OCI-M2 (cell line): ENCODE data around the gene COX19.
"Not testable (repeated sequence)": the region's sequence is repeated elsewhere in the genome, so short reads cannot be mapped to it uniquely, and the experiment has no call there.

Experiments
- DNase-seq: peaks from one replicate; lab custom pipeline; 2025; ENCODE audit not compliant: unreplicated experiment; lab: John Stamatoyannopoulos, UW

Gene COX19

DNA sequence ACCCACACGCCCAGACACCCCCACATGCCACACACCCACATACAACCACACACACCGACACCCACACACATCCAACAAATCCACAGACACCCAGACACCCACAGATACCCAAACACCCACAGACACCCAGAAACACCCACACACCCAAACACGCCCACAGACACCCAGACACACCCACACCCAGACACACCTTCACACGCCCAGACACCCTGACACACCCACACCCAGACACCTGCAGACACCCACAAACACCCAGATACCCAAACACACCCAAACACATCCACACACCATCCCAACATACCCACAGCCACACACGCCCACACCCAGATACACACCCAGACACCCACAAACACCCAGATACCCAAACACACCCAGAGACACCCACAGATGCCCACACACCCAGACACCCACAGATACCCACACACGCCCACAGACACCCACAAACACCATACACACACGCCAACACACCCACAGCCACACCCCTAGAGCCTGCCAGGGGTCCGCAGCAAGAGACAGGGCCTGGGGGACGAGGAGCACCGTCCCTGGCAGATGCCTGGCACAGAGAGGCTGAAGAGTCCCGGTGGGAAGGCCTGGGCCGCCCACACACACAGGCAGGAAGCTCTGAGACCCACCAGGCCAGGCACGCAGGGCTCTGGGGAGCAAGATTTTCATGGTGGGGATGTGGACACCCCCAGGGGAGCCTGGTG is 36.1 kb upstream of the COX19 start:
- no peak for DNase-seq

DNA sequence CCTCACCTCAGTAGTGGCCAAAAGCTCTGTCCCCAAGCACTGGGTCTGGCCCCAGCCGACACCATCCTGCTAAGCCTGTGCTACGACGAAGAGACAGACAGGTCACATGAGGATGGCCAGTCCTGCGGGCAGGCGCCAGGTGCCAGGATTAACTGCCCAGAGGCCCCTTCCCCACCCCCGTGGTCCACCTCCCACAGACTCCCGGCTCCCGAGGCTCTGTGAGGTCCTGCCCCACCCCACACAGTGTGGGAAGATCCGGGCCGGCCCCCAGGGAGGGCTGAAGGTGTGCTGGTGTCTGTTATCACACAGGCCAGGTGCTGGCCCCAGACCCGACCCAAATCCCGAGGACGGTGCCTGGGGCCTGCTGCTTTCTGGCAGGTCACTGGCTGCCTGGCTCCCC is 34.9 kb upstream of the COX19 start:
- no peak for DNase-seq

DNA sequence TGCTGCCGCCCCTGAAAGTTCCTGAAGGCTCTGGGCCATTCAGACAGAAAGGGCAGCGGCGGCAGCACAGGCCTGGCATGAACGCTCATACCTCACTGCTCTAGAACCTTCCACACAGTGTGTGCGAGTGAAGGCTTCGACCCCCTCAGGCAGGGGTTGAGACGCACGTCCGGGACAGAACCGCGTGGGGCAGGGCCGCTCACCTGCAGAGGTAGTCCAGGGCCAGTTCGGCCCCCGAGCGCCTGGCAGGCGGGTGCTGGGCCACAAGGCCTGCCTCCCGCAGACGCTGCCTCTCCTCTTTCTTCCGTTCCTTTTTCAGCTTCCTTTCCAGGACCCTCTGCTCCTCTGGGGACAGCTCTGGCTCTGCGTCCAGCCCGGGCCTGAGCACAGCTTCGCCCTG is 34.4 kb upstream of the COX19 start:
- DNase-seq, result no peak

DNA sequence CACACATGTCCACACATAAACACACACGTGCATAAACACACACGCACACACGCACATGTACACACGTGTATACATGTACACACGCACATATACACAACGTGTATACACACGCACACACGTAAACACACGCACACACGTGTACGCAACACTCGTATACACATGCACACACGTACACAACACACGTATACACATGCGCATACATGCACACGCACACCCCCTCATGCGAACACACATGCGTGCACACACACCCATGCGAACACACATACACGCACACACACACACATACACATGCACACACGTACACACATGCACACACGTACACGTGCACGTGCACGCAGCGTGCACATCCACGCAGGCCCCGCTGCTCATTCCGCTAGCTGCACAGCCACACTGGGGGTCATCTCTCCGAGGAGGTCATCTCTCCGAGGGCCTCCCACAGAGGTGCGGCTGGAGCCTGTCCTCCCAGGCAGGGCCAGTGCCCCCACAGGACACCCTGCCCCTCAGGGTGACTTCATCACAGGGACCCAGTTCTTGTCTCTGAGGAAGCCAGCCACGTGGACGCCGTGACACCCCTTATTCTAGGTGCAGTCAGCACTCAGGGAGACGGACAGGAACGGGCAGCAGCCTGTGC is 33.5 kb upstream of the COX19 start:
- no peak for DNase-seq

DNA sequence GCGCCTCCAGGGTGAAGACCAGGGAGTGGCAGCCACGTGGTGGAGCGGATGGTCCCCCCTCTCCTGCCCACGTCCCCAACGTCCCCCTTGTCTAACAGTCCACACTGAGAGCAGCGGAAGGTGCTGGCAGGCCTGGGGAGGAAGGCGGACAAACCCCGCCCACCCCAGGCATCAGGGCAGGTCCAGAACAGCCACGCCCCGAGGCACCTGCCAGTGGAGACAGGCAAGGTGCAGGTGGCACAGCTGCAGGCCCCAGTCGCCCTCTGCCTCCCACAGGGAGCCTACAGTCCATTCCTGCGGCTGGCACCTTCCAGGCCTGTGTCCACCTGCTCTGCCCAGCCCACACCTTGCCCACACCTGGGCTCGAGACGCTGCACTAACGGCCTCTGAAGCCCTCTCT is 32.6 kb upstream of the COX19 start:
- DNase-seq, result no peak

DNA sequence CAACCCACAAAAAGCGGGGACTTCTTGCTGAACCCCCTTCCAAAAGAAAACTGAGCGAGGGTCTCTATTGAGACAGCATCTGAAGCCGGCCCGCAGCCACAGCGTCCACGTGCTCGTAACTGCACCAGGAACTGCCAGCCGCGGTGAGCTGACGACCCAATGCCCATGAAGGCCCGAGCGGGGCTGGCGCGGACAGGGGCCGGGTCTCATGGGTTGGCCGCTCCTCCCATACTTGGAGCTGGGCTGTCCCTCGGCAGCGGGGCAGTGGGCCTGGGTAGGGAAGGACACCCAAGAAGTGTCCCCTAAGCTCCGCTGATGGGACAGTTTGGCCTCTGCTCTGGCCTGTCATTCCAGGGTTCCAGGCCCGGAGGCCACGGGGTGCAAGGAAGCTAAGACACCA is 30.0 kb upstream of the COX19 start:
- DNase-seq, result no peak

DNA sequence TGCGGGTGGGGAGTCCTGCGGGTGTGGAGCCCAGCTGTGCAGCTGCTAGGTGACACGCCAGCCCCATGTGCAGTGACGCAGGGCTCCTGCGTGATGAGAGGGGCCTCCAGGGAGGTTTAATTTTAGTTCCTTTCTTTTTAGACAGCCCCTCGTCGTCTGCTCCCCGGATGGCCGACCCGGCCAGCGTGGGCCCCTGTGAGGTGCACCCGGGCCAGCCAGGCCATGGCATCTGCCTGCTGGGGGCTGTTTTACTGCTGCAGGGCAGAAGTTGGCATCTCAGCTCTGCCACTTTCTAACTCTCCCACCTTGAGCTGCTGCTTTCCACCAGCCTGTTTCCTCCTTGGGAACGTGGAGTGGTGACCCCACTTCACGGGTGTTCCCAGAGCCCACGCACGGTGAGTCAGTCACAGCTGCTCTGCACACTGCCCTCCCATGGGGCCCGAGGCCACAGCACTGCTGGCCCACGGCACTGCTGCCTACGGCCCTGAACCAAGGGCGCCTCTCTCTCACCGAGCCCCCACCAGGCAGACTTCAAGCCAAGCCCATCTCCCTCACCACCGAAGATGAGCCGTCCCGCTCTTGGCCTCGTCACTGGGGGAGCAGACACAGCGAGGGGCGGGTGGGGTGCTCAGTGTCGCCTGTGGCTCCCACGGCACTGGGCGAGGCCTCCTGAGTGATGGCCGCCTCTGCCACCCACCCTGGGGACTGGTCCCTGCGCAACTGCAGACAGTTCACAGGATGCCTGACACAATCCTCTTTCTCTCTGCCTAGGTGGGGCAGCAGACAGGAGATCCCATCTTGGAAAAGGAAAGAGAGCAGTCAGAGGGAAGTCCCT is 28.9 kb upstream of the COX19 start:
- DNase-seq, result no peak

DNA sequence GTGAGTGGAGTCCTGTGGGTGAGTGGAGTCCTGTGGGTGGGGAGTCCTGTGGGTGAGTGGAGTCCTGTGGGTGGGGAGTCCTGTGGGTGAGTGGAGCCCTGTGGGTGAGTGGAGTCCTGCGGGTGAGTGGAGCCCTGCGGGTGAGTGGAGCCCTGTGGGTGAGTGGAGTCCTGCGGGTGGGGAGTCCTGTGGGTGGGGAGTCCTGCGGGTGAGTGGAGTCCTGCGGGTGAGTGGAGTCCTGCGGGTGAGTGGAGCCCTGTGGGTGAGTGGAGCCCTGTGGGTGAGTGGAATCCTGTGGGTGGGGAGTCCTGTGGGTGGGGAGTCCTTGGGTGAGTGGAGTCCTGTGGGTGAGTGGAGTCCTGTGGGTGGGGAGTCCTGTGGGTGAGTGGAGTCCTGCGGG is 27.1 kb upstream of the COX19 start:
- DNase-seq, result not testable (repeated sequence)

DNA sequence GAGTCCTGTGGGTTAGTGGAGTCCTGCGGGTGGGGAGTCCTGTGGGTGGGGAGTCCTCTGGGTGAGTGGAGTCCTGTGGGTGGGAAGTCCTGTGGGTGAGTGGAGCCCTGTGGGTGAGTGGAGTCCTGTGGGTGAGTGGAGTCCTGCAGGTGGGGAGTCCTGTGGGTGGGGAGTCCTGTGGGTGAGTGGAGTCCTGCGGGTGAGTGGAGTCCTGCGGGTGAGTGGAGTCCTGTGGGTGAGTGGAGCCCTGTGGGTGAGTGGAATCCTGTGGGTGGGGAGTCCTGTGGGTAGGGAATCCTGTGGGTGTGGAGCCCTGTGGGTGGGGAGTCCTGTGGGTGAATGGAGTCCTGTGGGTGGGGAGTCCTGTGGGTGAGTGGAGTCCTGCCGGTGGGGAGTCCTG is 26.7 kb upstream of the COX19 start:
- not testable (repeated sequence) for DNase-seq

DNA sequence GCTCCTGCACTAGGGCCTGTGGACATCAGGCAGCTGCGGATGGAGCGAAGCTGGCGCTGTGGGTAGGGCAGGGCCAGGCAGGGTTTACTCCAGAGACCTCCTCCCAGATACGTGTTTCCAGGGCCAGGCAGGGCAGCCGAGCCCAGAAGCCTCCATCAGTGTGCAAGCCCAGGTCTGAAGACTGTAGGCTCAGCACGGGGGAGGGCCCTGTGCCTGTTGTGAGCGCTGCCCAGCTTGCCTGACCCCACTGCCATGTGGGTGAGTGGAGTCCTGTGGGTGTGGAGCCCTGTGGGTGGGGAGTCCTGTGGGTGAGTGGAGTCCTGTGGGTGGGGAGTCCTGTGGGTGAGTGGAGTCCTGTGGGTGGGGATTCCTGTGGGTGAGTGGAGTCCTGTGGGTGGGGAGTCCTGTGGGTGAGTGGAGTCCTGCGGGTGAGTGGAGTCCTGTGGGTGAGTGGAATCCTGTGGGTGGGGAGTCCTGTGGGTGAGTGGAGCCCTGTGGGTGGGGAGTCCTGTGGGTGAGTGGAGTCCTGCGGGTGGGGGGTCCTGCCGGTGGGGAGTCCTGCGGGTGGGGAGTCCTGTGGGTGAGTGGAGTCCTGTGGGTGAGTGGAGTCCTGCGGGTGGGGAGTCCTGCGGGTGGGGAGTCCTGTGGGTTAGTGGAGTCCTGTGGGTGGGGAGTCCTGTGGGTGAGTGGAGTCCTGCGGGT is 25.9 kb upstream of the COX19 start:
- not testable (repeated sequence) for DNase-seq

DNA sequence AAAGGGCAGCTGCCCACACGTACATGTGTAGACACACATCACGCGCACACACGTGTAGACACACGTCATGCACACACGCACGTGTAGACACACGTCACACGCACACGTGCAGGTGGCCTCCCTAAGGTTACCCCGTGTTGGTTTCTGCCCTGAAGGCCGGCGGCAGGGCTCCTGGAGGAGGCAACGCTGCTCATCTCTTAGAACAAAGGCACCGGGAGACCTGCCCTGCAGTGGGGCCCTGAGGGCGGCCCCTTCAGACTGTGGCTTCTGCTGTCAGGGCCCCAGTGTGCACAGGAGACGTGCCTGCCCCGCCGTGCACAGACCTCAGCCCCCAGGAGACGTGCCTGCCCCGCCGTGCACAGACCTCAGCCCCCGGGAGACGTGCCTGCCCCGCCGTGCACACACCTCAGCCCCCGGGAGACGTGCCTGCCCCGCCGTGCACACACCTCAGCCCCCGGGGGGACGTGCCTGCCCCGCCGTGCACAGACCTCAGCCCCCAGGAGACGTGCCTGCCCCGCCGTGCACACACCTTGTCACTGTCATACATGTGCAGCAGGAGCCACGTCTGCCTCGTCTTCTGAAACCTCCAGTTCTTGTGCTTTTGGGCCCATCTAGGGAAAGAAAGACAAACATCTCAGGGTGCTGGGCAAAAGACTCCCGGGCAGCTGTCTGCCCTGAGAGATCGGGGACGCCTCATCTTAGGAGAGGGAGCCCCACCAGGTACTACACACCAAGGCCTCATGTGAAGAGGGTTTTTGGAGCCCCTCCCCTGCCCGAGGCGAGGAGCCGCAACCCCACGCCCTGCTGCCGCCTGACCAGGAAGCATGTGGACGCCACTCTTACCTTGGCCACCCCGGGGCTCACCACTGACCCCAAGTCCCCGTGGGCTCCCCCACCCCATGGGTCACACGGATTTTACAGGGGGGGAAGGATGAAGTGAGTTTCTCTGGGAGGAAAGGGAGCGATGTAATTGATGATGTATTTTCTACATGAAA is 24.9 kb upstream of the COX19 start:
- DNase-seq, result no peak

DNA sequence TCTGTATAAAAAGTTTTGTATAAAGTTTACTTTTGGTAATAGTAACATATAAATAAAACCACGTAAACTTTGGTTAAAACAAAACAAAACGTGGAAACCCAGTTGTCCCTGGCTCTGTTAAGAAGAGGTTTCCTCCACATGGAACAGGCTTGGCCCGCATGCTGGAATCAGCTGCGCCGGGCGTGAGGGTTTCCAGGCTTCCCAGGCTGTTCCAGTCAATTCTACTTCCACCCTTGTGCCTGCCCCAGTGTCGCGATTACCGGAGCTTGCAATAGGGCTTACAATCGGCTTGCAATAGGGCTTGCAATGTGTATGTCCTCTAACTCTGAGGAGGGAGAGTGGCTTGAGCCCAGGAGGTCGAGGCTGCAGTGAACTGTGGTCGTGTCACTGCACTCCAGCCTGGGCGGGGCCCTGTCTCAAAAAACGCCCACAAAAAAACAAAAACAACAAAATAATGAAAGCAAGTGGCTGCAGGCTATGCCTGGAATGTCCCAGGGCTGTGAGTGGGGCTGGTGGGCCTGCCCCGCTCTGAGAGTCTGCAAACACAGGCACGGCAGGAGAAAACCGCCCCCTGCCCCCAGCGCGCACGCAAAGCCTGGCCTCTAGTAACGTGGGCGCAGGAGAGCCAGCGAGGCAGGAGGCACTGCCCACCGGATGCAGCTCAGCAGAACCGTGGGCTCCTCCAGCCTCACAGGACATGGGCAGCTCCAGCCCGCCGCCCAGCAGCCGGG is 24.0 kb upstream of the COX19 start:
- no peak for DNase-seq

DNA sequence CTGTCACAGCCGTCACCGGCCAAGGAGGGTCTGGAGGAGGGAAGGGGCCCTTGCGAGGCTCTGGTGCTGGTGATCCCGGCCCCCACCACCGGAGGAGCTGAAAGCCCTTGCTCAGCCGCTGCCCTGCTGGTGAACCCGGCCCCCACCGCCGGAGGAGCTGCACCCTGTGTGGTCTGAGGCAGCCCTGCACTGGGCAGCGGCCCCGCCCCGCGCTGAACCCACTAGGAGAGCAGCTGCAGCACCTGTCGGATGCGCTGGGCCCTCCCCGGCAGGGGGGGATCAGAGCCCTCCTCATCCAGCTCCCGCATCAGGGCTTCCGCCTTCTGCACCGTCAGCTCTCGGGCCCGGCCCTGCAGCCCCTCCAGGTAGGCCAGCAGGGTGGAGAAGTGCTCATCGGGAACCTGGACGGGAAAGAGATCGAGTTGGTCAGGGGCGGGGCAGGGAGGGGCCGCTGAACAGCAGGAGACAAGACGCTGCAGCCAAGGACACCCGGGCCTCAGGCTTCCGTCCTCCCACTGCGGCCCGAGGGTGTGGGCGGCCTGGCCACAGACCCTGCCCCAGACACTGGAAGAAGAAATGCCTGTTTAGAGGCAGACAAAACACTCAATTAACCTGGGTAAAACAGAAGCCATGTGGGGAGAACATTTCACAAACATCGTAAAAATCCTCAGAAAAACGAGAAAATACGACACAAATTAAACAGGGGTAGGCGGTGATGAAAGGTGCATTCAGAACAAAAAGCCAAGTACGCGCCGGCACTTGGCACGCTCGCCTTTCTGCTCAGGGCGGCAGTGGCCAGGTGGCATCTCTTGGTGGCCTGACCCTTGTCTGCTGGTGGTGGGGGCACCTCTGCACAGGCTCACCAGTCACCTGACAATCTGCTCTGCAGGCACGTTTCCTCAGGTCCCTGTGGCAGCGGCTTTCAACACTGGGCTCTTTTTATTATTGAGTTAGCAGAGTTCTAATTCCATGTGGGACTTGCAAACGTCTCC is 22.4 kb upstream of the COX19 start:
- DNase-seq, result no peak

DNA sequence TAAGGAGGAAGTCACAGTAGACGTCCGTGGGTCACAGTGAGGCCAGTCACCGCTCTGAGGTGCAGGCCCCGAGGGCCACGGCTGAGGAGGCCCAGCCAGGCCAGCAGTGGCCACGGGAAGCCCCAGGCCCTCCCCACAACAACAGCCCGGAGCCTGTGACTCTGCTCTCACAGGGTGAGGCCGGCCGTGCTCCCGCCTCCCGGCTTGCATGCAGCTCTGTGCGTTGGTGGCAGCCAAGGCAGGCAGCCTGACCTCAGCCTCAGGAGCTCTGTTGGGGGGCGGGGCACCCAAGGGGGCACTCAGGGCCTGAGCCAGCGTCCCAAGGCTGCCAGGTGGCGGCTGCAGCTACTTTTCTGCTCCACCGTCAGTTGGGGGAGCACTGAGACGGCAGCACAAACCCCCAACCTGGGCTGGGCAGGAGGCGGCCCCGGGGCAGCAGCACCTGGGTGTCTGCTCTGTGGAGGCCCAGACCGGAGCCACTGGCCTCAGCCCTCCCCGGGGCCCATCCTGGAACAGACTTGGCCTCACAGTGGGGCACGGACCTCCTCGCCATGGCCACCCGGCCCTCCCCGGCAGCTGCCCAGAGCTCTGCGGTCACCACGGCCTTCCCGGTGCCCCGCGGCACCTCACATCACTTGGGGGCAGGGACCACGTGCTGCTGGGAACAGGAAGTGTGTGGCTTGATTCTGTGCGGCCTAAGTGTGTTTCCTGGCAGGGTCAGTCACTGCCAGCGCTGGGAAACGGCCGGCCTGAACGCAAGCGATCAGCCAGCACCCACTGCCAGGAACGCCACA is 20.9 kb upstream of the COX19 start:
- no peak for DNase-seq

DNA sequence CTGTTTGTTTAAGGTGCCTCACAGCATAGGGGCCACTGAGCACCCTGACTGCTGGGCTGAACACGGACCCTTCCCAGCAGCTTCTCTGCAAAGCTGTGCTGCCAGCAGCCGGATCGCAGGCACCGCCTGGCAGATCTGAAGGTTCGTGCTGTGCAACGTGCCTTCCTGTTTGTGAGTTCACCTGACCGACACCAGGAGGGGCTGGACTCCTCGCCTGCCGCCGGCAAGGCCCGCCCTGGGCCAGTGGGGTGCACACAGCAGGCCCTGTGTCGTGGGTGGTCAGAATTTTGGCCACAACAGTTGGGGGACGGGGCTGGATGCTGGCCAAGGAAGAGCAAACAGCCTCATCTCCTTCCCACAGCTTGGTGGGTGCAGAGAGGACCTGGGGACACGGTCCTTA is 20.2 kb upstream of the COX19 start:
- no peak for DNase-seq

DNA sequence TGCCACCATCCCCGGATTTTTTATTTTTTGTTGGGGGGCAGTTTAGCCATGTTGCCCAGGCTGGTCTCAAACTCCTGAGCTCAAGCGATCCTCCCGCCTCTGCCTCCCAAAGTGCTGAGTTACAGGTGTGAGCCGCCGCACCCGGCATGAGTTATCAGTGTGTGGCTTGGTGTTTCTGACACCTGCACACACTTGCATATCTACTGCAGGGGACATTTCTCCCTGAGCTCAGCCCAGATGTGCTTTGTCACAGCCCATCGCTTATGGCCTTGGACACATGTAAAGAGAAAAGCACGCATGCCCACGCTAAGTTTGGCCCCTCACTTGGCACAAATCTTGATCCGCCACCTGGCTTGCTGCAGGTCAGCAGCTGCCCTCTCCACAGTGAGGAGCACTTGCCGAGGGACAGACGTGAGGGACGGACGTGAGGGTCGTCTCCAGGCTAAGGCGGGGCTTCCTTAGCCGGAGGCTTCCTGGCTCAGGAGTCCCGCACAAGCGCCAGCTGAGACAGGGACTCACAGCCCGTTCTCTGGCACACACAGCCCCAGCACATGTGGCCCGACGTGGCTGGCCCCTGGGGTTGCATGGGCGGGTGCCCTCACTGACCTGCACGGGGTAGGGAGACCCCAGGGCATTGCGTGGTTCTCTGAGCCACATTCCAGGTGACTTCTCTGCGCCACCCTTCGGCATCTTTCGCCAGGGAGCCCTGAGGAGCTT is 19.4 kb upstream of the COX19 start:
- DNase-seq, result no peak
